C4-2B (cell line): Measurements from ENCODE around the gene SLC13A2.

Source experiments
- ZFX ChIP-seq: fragments of 450-650 bp; IDR thresholded peaks from 2 replicates; pipeline ENCODE4 v1.6.1; 2017
- TF ChIP-seq, protein P1 (sequence below): fragments of 450-650 bp; conservative IDR thresholded peaks from 2 replicates; pipeline ENCODE4 v1.5.1; 2017; ENCODE audit warnings: mild to moderate bottlenecking

DNA sequence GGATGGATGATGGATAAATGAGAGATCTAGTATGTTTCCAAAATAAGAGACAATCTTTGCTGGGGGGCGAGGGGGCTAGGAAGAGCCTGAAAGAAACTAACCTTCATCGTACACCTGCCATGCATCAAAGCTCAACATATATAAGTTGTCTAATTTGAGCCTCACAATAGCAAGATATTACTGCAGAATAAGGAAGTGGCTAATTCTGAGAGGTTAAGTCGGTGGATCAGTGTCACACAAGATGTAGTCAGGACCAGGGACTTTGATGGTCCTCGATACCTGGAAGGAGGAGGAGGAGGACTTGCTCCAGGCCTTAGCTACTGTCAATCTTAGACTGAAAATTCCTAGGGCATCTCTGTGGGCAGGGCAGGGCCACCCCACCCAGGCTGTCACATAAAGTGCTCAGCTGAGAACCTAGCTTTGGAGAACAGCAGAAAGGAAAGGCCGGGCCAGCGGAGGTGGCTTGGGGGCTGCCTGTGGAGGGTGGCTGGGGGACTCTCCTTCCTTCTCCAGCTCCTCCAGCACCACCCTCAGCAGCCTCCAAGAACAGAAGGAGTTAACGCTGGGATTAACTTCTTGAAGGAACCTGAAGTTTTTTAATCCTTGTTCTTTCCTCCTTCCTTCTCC is 460 bp upstream of the SLC13A2 start:
- TF ChIP-seq, protein P1, sequence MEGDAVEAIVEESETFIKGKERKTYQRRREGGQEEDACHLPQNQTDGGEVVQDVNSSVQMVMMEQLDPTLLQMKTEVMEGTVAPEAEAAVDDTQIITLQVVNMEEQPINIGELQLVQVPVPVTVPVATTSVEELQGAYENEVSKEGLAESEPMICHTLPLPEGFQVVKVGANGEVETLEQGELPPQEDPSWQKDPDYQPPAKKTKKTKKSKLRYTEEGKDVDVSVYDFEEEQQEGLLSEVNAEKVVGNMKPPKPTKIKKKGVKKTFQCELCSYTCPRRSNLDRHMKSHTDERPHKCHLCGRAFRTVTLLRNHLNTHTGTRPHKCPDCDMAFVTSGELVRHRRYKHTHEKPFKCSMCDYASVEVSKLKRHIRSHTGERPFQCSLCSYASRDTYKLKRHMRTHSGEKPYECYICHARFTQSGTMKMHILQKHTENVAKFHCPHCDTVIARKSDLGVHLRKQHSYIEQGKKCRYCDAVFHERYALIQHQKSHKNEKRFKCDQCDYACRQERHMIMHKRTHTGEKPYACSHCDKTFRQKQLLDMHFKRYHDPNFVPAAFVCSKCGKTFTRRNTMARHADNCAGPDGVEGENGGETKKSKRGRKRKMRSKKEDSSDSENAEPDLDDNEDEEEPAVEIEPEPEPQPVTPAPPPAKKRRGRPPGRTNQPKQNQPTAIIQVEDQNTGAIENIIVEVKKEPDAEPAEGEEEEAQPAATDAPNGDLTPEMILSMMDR = no peak
- no peak for TF ChIP-seq ZFX
